Hematopoietic multipotent progenitor cell treated with erythropoietin and hydrocortisone succinate and interleukin-3 and kit ligand, for 8 days (in vitro differentiated cells): ENCODE data around the gene MREG.

Experiments
- DNase-seq: peaks from one replicate; pipeline ENCODE4 v3.0.0-alpha.2; 2015

MREG gene

DNA sequence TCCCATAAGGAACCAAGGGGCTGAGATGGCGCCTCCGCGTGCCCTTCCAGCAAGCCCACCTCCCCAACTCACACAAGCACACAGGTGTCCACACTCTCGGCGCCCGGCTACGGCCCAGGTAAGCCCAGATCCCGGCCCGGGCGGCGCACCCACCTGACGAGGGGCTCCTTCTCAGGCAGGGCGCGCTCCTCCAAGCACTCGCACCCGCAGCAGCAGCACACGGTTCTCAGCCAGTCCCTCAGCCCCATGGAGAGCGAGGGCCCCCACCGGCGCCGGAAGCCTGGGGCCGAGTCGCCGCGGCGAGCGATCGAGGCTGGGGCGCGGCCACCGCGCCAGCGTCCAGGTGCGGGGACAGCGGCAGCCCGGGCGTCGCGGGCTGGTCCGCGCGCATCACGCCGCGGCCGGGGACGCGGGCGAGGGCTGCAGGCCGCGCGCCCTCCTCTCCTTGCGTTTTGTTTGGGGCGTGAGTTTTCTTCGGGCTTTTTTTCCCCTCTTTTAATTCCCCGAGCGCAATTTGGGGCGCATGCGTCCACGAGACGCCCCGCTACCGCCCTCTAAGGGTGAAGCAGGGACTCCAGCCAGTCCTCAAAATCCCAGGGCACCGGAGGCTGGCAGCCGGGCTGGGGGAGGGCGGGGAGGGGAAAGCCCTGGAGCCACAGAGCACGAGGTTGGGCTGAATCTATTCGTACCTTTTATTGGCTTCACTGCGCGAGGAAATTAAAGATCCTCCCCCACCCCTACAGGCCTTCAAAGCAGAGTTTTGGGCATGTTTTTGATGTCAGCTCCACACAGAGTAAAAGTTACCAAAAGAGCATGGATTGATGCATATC, at the start of gene MREG:
Gene MREG (minus strand): TSS at position 472 of the 830 bp plus-strand sequence. CDS start 224 bp downstream, at position 248.
- peak; percentile 87 for DNase-seq

DNA sequence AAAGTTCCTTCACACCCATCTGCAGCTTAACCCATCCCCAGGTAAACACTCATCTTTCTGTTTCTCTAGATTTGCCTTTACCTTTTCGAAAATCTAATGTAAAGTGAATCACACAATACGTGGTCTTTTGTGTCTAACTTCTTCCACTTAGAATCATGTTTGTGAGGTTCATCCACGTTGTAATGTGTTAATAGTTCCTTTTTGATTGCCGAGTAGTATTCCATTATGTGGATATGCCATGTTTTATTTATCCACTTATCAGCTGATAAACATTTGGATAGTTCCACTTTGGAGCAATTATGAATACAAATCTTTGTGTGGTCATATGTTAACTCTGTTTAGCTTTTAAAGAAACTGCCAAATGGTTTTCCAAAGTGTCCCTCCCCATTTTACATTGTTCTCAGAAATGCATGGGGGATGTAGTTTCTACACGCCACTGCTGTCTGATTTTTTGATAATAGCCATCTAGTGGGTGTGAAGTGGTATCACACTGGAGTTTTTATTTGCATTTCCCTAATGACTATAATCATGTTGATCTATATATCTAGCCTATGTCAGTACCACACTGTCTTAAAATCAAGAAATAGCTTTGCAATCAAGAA, 46.0 kb upstream of the MREG start:
- DNase-seq: peak; percentile 38

GRCh38 chr2:216057688-216058193, 44.4 kb upstream of the MREG start:
- DNase-seq: no peak

GRCh38 chr2:216056739-216057138, 43.4 kb upstream of the MREG start:
- DNase-seq: no peak

DNA sequence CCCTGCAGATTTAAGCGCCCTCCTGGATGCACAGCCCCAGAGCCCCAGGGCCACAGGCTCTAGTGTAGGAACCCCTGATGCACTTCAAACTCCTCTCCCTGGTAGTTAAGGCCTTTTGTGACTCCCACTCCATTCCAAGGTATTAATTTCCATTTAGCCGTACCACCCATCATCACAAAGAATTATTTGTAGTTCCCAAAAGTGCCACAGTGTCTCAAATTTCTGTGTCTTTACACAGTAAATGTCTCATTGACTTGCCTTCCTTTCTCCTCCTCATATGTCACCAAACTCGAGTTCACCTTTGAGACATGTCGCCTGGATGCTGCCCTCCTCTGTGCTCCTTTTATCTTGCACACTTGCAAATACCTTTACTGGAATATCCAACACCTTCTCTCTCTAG, 42.3 kb upstream of the MREG start:
- no peak for DNase-seq

- no peak for DNase-seq
Observed at GRCh38 chr2:216052420-216052819, 39.1 kb upstream of the MREG start.

- no peak for DNase-seq
Observed at GRCh38 chr2:216051350-216051749, 38.0 kb upstream of the MREG start.

- DNase-seq: no peak
Observed at GRCh38 chr2:216049452-216049851, 36.1 kb upstream of the MREG start.

- DNase-seq: no peak
Observed at GRCh38 chr2:216047397-216047796, 34.0 kb upstream of the MREG start.

- DNase-seq: no peak
Observed at GRCh38 chr2:216044883-216045486, 31.6 kb upstream of the MREG start.

- no peak for DNase-seq
Observed at GRCh38 chr2:216043949-216044348, 30.6 kb upstream of the MREG start.

GRCh38 chr2:216041438-216041837, 28.1 kb upstream of the MREG start:
- no peak for DNase-seq

GRCh38 chr2:216039918-216040317, 26.6 kb upstream of the MREG start:
- no peak for DNase-seq

DNA sequence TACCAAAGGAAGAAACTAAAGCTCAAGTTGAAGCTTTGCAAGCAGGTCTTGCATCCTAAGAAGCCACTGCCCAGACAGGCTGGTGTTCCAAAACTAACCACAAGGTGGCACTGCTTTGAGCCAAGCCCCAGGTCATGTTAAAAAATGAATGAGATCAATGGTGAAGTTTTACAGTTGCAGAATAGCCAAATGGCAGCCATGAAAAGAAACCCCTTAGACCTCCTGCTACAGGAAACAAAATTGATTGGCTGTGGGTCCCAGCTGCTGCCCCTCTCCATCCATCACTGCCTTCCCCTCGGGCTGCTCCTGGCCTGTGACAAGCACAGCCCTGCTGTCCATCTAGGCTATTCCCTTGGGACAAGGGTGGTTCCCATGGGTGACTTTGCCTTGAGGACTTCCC, 20.7 kb upstream of the MREG start:
- DNase-seq: peak; percentile 75

- DNase-seq: no peak
Observed at GRCh38 chr2:216033403-216033802, 20.1 kb upstream of the MREG start.

DNA sequence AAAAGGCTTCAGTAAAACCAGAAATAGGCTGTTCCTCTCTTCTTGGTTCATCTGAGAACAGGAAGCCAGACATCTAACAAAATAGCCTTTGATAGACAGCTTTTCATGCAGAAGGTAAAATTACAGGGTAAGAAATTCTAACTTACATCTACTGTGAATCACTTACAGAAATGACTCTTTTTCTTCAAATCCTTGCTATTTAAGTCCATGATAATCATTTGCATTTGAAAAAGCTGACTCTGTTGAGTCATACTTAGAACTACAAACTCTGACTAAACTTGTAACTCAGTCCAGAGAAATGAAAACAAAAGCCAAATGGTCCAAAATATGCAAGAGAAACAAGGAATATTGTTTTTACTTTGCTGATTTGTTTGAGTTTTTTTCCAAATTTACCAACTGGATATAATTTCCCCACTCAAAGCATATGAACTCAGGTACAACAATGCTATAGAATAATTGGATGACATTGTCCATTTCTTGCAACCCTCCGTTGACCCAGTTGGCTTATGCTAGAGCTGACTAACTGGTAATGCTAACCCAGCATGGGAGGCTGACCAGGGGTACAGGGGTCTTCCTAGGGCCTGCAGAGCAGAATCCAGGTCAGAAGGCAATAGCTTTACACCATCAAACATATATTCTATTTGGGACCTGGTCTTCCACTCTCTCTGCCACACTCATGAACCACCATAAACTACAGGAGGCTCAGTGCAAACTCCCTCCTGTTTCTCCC, 18.8 kb upstream of the MREG start:
- DNase-seq: no peak

GRCh38 chr2:216030216-216030615, 16.9 kb upstream of the MREG start:
- DNase-seq: no peak

GRCh38 chr2:216029416-216030129, 16.2 kb upstream of the MREG start:
- DNase-seq: no peak

DNA sequence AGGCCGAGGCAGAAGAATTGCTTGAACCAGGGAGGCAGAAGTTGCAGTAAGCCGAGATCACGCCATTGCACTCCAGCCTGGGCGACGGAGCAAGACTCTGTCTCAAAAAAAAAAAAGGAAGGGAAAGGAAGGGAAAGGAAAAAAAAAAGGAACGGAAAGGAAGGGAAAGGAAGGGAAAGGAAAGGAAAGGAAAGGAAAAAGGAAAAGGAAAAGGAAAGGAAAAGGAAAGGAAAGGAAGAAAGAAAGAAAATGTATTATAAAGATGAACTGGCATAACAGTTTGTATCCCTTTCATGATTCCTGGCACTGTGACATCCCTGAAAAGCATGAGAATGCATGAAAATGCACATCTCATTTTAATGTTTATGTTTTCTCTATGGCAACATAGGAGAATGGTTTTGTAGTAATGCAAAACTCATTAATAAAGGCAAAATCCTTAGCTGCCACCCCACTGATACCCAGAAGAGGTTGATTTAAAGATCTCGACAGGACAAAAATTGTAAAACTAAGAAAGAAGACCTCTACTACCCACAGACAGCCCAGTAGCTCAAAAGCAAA, 11.5 kb upstream of the MREG start:
- no peak for DNase-seq

DNA sequence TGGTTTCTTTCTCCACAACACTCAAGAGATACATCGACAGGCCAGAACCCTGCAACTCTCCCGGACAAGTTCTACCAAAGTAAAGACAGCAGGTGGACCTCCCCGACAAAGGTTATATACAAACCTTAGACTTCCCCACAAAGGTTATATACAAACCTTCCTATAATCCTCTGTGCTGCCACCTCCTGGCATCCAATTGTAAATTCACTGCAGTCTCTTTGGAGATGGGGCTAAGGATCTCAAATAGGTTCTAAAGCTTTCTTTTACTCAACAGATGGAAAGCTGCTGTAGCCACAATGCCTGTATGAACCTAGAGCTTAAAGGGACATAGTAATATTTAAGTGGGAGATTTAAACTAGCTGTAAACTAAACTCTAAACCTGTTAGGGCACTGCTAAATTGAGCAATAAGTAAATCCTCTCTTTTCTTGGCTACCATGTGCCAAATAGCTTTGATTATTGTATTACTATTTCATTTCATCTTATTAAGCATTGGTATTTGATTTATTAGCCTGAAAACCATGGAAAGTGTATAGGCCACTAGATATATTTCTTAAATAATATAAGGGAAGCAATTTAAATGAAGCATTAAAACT, 9.8 kb upstream of the MREG start:
- peak; percentile 76 for DNase-seq

DNA sequence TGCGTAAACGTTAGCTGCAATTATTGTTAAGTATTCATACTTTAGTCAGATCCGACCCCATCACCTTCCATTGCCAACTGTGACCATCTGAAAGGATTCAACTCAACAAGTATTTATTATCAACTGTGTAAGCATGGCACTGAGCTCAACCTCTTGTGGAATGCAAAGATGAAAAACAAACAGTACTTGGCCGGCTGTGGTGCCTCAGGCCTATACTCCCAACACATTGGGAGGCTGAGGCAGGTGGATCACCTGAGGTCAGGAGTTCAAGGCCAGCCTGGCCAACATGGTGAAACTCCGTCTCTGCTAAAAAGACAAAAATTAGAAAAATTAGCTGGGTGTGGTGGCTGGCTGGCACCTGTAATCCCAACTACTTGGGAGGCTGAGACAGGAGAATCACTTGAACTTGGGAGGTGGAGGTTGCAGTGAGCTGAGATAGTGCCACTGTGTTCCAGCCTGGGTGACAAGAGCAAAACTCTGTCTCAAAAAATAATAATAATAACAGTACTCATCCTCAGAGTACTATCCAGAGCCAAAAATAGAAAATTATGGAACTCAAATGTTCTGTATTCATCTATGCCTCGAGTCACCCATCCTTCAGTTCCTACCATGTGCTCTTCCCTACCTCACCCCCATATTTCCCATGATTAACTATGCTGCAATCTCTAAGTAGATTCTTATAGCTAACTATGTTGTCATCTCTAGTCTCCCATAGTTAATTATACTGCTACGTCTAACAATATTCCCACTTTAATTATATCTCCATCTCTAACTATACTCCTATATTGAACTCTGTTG, 8.6 kb upstream of the MREG start:
- no peak for DNase-seq
